HS-27A (cell line): ENCODE results near the gene OR52B6.
"Not testable (repeated sequence)": the region's sequence is repeated elsewhere in the genome, so short reads cannot be mapped to it uniquely, and the experiment has no call there.

ENCODE experiments used
- DNase-seq: peaks from one replicate; pipeline ENCODE4 v3.0.0-alpha.2; 2012; ENCODE audit warnings: low read depth, missing footprints

Gene OR52B6

GRCh38 chr11:5580577-5580976 lies at the start of gene OR52B6:
Gene OR52B6 (plus strand): TSS chr11:5580877. CDS start chr11:5580877, 0 bp downstream.
- DNase-seq: no peak

GRCh38 chr11:5531053-5531831 lies 49.4 kb upstream of the OR52B6 start:
- DNase-seq: no peak

- DNase-seq: no peak
Observed at GRCh38 chr11:5534046-5534445, 46.6 kb upstream of the OR52B6 start.

GRCh38 chr11:5536482-5536881 lies 44.2 kb upstream of the OR52B6 start:
- DNase-seq: no peak

- DNase-seq: no peak
Observed at GRCh38 chr11:5541427-5541826, 39.2 kb upstream of the OR52B6 start.

GRCh38 chr11:5546457-5546856 lies 34.2 kb upstream of the OR52B6 start:
- DNase-seq: no peak

GRCh38 chr11:5547982-5548381 lies 32.7 kb upstream of the OR52B6 start:
- no peak for DNase-seq

- no peak for DNase-seq
Observed at GRCh38 chr11:5548440-5548839, 32.2 kb upstream of the OR52B6 start, which contains the start of gene OR52H1. Gene OR52H1 (minus strand): TSS chr11:5548540. CDS start chr11:5545505, 3,035 bp downstream.

GRCh38 chr11:5550440-5551095 lies 30.1 kb upstream of the OR52B6 start:
- DNase-seq: peak; percentile 86

GRCh38 chr11:5553343-5553742 lies 27.3 kb upstream of the OR52B6 start:
- no peak for DNase-seq

GRCh38 chr11:5556596-5557188 lies 24.0 kb upstream of the OR52B6 start:
- DNase-seq: no peak

GRCh38 chr11:5557751-5558150 lies 22.9 kb upstream of the OR52B6 start:
- DNase-seq: no peak

GRCh38 chr11:5564259-5565019 lies 16.2 kb upstream of the OR52B6 start:
- DNase-seq: no peak

GRCh38 chr11:5574654-5575053 lies 6.0 kb upstream of the OR52B6 start:
- DNase-seq: no peak

- no peak for DNase-seq
Observed at GRCh38 chr11:5575152-5575551, 5.5 kb upstream of the OR52B6 start.

- DNase-seq: no peak
Observed at GRCh38 chr11:5577101-5577500, 3.6 kb upstream of the OR52B6 start.

GRCh38 chr11:5581014-5581413 lies 337 bp downstream of the OR52B6 start:
- no peak for DNase-seq

GRCh38 chr11:5584458-5584857 lies 3.8 kb downstream of the OR52B6 start:
- not testable (repeated sequence) for DNase-seq

- not testable (repeated sequence) for DNase-seq
Observed at GRCh38 chr11:5589906-5590305, 9.2 kb downstream of the OR52B6 start.

GRCh38 chr11:5591613-5592012 lies 10.9 kb downstream of the OR52B6 start:
- DNase-seq: no peak

- DNase-seq: no peak
Observed at GRCh38 chr11:5592615-5593014, 11.9 kb downstream of the OR52B6 start.

- DNase-seq: no peak
Observed at GRCh38 chr11:5593146-5593545, 12.5 kb downstream of the OR52B6 start.
